ENCODE results near the gene MGRN1.

MGRN1 gene

DNA sequence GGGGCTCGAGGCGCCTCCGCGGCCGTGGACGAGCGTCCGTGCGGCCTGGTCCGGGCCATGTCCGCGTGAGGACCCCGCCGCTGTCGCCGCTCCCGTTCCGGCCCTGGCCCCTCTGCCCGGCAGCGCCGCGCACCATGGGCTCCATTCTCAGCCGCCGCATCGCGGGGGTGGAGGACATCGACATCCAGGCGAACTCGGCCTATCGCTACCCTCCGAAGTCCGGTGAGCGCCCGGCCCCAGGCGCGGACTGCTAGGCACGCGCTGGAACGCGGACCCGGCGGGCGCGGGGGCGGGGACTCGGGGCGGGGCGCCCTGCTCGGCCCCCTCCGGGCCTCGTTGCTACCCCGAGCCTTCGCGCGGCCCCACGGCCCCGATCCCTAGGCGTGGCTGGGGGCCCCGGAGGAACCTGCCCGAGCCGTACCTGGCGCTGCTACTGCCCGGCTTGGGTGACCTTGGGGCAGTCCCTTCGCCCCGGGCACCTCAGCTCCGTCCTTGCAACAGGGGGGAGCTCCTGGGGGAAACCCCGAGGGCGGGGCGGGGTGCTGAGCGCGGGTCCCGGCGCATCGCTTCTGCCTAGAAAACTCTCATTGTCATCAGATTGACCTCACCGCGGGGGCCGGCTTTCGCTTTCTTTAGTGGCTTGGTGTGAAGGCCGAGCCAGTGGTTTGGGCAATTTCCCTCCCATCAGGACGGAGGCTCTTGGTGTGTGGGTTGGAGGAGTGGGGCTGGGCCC lies 367 bp downstream of the MGRN1 start:
- DNase-seq (ENCODE audit: low spot score) = peak; percentile 67

GRCh38 chr16:4625560-4626159 lies 1.0 kb downstream of the MGRN1 start:
- no peak for DNase-seq (ENCODE audit: low spot score)

GRCh38 chr16:4626396-4626795 lies 1.8 kb downstream of the MGRN1 start:
- no peak for DNase-seq (ENCODE audit: low spot score)

GRCh38 chr16:4628283-4628682 lies 3.7 kb downstream of the MGRN1 start:
- DNase-seq (ENCODE audit: low spot score) = no peak

GRCh38 chr16:4631444-4631843 lies 6.8 kb downstream of the MGRN1 start:
- no peak for DNase-seq (ENCODE audit: low spot score)

DNA sequence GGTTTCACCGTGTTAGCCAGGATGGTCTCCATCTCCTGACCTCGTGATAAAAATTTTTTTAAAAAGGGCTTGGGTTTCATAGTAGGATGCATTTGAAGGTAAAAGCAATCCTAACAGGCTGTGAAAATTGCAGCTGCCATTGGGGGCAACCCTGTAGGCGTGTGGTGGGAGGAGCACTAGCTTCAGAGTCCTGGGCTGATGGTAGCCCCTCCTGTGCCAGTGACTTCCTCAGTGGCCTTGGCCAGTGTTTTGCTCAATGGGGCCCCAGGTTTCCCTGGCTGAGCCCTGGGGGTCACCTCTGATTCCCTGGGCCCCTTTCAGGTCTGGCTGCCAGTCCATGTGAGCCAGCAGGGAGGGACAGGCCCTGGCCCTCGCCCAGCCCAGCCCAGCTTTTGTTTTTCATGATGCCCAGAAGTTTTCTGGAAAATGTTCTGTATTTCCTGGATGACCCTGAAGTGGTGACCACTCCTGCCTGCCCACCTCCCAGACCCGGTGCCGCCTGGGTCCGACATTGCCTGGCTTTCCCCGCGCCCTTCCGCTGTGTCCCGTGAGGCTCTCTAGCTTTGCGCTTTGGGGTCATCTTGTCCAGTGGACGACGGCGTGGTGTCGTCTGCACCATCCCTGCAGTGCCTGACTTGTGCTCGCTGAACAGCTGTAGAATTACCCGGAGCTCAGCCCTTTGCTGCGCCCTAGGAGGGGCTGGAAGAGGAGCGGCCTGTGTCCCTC lies 9.4 kb downstream of the MGRN1 start:
- DNase-seq (ENCODE audit: low spot score) = no peak

- DNase-seq (ENCODE audit: low spot score) = no peak
Measured at GRCh38 chr16:4634768-4635167, 10.1 kb downstream of the MGRN1 start.

DNA sequence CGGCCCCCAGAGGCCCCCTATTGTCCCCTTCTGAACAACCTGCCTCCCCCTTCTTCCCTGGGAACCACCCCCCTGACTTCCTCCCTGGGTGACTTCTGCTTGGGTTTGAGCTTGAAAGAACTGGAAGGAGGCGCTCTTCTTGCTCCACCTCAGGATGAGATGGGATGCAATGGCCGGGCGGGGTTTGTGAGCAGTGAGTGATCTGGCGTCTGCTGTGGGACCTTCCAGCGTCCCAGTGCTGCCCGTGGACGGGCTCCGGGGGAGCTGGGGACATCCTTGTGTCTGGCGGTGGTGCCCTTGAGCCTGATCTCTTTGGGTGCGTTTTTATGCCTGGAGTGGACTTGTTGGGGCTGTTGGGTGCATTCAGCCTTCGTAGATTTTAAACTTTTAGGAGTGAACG lies 11.6 kb downstream of the MGRN1 start:
- DNase-seq (ENCODE audit: low spot score) = no peak

DNA sequence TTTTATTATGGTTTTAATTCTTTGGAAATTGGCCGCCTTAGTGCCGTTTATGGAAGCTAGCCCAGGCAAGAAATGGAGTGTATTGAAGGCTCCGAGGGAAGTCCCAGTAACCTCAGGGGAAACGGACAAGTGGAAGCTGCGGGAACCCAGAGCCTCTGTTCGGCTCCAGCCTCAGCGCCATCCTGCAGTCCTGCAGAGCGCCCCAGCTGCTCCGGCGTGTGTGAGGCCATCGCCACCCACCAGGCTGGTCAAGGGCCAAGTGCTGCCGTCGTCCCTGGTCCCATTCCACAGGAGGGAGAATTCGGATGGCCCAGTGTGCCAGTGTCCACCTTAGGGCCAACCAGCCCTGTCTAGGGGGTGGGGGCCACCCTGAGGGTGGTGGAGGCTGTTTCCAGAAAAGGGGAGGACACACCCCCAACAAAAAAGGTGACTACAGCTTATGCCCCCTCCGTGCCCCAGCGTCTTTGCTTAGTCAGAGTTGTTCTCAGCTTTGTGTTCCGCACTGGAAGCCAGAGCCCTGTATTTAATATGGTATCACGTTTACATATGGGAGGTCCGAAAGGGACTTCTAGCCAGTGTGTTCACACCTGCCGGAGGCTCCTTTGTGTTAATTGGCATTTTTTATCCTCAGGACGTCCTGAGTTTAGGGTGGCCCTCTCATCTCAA lies 13.0 kb downstream of the MGRN1 start:
- no peak for DNase-seq (ENCODE audit: low spot score)

GRCh38 chr16:4639899-4640509 lies 15.4 kb downstream of the MGRN1 start:
- DNase-seq (ENCODE audit: low spot score) = no peak

DNA sequence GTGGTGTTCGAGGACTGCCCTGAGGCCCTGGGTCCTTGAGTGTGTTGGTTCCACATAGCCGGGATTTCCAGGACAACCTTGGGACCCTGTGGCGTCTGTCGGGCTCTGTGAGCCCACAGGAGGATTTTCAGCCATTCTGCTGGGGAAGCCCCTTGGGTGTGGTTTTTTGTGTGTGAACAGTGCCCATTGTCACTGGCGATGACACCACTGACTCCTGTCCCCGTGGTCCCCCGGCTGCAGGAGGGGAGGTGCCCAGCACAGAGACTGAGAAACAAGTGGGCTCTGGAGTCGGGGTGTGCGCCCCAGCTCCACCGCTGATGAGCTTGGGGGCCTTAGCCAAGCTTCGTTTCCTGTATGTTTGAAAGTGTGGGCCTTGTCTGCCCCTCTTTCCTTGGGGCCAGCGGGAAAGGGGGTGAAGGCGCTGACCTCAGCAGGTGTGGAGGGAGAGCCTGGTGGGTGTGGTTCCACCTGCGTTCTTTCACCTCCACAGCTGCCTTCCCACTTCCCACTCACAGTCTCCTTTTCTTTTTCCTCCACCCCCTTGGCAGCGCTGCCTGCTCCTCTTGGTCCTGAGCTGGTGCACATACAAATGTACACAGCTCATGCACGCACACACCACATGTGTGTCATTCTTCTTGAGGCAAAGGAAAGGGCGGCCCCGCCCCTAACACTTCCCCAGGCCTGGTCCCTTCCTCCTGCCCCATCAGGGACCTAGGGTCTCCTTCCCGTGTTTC lies 16.1 kb downstream of the MGRN1 start:
- DNase-seq (ENCODE audit: low spot score) = no peak

DNA sequence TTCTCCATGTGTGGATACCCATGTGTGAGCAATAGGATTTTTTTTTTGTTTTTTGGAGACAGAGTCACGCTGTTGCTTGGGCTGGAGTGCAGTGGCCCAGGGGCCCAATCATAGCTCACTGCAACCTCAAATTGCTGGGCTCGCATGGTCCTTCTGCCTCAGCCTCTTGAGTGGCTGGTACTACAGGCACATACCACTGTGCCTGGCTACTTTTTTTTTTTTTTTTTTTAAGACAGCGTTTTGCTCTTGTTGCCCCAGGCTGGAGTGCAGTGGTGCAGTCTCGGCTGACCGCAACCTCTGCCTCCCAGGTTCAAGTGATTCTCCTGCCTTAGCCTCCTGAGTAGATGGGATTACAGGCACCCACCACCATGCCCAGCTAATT lies 16.7 kb downstream of the MGRN1 start:
- no peak for DNase-seq (ENCODE audit: low spot score)

- DNase-seq (ENCODE audit: low spot score) = no peak
Measured at GRCh38 chr16:4641895-4642294, 17.3 kb downstream of the MGRN1 start.

DNA sequence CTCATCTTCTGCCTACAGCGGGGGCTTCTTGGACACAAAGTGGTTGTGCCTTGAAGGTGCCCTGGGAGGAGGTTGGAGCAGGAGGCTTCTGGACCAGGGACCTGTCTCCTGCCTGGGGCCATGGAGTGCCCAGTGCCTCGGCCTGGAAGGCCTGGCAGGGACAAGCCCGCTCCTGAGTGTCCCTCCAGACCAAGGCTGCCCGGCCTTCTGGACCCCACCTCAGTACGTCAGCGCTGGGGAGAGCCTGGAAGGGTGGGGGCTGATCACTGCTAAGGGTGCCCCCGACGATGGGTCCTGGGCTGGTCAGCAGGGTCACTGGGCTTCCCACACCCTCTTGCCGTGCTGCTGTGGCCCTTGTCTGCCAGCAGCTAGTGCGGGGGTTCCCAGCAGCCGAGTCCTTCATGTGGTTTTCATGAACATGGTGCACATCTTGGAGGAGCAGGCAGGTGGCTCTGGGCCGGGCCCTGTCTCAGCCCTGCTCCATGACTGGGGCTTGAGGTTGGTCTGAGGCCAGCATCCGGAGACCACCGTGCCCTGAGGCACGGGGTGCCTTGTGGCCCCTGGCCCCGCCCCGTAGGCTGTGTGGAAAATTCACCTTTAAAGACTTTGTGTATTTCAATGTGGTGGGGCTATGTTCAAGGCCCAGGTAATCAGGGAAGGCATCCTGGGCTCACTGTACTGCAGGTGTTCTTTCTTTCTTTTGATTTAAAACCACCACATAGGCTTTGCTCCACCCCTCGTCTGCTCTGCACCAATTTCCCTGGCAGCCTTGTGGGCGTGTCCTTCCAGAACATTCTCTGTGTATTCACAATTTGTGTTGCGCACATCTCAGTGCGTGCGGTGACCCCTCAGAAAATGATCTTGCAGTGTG lies 22.4 kb downstream of the MGRN1 start:
- DNase-seq (ENCODE audit: low spot score) = no peak

- no peak for DNase-seq (ENCODE audit: low spot score)
Measured at GRCh38 chr16:4647644-4647980, 23.0 kb downstream of the MGRN1 start.

DNA sequence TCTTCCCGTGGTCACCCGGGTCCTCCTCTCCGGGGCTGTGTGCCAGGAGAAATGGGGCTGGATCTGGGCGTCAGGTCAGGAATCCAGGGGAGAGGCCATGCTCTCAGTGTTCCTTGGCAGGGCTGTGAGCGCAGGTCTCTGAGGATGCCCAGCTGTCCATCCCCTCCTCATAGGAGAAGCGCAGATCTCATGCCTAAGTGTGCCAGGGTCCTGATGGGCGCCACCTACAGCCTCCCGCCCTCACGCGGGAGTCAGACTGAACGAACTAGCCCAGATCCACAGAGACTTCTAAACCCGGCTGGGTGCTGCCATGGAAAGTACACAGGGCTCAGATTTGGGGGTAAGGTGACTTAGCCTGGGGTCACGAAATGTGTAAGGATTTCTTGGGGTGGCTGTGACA lies 24.3 kb downstream of the MGRN1 start:
- DNase-seq (ENCODE audit: low spot score) = peak; percentile 8

- DNase-seq (ENCODE audit: low spot score) = no peak
Measured at GRCh38 chr16:4649744-4650442, 25.3 kb downstream of the MGRN1 start.

DNA sequence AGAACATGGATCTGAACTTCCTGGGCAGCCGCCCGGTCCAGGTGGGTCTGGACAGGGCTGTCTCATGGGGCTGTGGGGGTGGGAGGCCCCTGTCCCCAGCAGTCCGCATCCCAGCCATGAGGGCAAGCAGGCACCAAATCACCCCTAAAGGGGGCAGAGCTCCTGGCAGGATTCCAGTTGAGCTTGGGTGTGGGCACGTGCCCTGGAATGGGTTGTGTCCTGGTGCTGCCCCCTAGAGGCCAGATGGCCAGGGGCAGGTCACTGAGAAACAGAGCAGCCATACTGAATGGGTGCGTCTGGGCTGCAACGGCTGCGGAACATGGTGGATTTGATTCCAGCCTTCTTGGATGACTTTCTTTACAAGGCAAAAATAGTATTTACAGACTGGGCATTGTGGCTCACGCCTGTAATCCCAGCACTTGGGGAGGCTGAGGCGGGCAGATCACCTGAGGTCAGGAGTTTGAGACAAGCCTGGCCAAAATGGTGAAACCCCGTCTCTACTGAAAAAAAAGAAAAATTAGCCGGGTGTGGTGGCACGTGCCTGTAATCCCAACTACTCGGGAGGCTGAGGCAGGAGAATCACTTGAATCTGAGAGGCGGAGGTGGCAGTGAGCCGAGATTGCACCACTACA lies 25.9 kb downstream of the MGRN1 start:
- peak; percentile 77 for DNase-seq (ENCODE audit: low spot score)

DNA sequence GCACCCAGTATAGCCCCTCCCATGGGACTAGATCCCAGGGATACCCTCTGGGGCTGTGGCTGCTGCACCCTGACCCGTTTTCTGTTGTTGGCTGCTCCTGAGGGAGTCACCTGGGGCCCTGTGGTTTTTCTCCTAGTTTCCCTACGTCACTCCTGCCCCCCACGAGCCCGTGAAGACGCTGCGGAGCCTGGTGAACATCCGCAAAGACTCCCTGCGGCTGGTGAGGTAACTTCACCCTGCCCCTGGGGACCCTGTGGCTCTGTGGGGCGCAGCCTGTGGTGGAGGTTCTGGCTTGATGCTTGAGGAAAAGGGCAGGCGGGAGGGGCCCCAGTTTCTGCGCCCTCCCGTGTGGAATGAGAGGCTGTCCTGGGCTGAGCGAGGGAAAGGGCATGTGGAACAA lies 27.2 kb downstream of the MGRN1 start:
- DNase-seq (ENCODE audit: low spot score) = no peak

GRCh38 chr16:4652561-4652960 lies 27.9 kb downstream of the MGRN1 start:
- DNase-seq (ENCODE audit: low spot score) = no peak
